HepG2 (cell line): ENCODE data around the gene CD248. TPM values are rescaled to one million over a fixed set of nuclear protein-coding genes. Genes with fewer than 3 reads are reported as not detected.

Experiments
- ARNT ChIP-seq: fragments of 450-650 bp; IDR thresholded peaks from 2 replicates; pipeline ENCODE4 v1.6.1; 2017
- ATF3 ChIP-seq: sonication (generic); formaldehyde crosslinking; IDR thresholded peaks from 2 replicates; pipeline ENCODE4 v1.4.0; 2020; ENCODE audit warnings: missing genetic modification reagents
- CTCF ChIP-seq: sonication (generic); formaldehyde crosslinking; IDR thresholded peaks from 2 replicates; pipeline ENCODE4 v1.5.0; 2020; ENCODE audit warnings: mild to moderate bottlenecking, missing genetic modification reagents, moderate library complexity
- ESRRA ChIP-seq: sonication (generic); formaldehyde crosslinking; IDR thresholded peaks from 2 replicates; pipeline ENCODE4 v1.5.1; 2020; ENCODE audit warnings: mild to moderate bottlenecking, low read depth, missing genetic modification reagents
- GATA4 ChIP-seq: sonication (generic); IDR thresholded peaks from 2 replicates; pipeline ENCODE4 v1.6.1; 2016; ENCODE audit warnings: antibody characterized with exemption, low read depth, borderline replicate concordance
- HDAC1 ChIP-seq: sonication (generic); formaldehyde crosslinking; IDR thresholded peaks from 2 replicates; pipeline ENCODE4 v1.5.1; 2020; ENCODE audit warnings: mild to moderate bottlenecking, missing genetic modification reagents
- HNRNPUL1 ChIP-seq: fragments of 200-400 bp; formaldehyde crosslinking; IDR thresholded peaks from 2 replicates; pipeline ENCODE4 v1.6.1; 2017; ENCODE audit warnings: low read depth, mild to moderate bottlenecking, low read length, moderate library complexity
- KLF16 ChIP-seq, 2 experiments: sonication (generic) in 1 of 2; formaldehyde crosslinking in 1 of 2; IDR thresholded peaks; 2 replicates each; pipeline versions ENCODE4 v1.6.1 to v1.8.0; 2016 to 2023; ENCODE audit warnings: missing genetic modification reagents in 2 of 2, missing compliant biosample characterization in 1 of 2
- MED8 ChIP-seq: sonication (generic); formaldehyde crosslinking; IDR thresholded peaks from 2 replicates; pipeline ENCODE4 v1.8.1; 2023; ENCODE audit warnings: mild to moderate bottlenecking, missing genetic modification reagents; ENCODE audit not compliant: insufficient replicate concordance
- PCBP2 ChIP-seq: fragments of 200-400 bp; formaldehyde crosslinking; optimal IDR thresholded peaks from 2 replicates; pipeline ENCODE3; 2018; ENCODE audit warnings: low read length, low read depth; ENCODE audit not compliant: poor library complexity, severe bottlenecking
- PRMT3 ChIP-seq: sonication (generic); formaldehyde crosslinking; IDR thresholded peaks from 2 replicates; pipeline ENCODE4 v1.8.1; 2022; ENCODE audit warnings: low read depth, mild to moderate bottlenecking, moderate library complexity, missing genetic modification reagents, borderline replicate concordance
- SNAI1 ChIP-seq: sonication (generic); formaldehyde crosslinking; IDR thresholded peaks from 2 replicates; pipeline ENCODE4 v1.5.0; 2020; ENCODE audit warnings: mild to moderate bottlenecking, missing genetic modification reagents, borderline replicate concordance
- SSRP1 ChIP-seq: IDR thresholded peaks from 2 replicates; pipeline ENCODE4 v1.6.1; 2016; ENCODE audit warnings: control low read depth
- ZBTB8A ChIP-seq: sonication (generic); formaldehyde crosslinking; IDR thresholded peaks from 2 replicates; pipeline ENCODE4 v1.4.0; 2020; ENCODE audit warnings: mild to moderate bottlenecking, low read depth, missing genetic modification reagents, borderline replicate concordance
- ZMAT5 ChIP-seq: sonication (generic); formaldehyde crosslinking; IDR thresholded peaks from 2 replicates; pipeline ENCODE4 v1.5.0; 2020; ENCODE audit warnings: mild to moderate bottlenecking, low read depth, missing genetic modification reagents, borderline replicate concordance
- ZNF232 ChIP-seq: sonication (generic); formaldehyde crosslinking; IDR thresholded peaks from 2 replicates; pipeline ENCODE4 v1.4.0; 2020; ENCODE audit warnings: missing genetic modification reagents, borderline replicate concordance
- ZNF574 ChIP-seq: sonication (generic); formaldehyde crosslinking; IDR thresholded peaks from 2 replicates; pipeline ENCODE4 v1.4.0; 2020; ENCODE audit warnings: missing genetic modification reagents
- ZNF691 ChIP-seq: sonication (generic); formaldehyde crosslinking; IDR thresholded peaks from 2 replicates; pipeline ENCODE4 v1.4.0; 2020; ENCODE audit warnings: missing genetic modification reagents, low read depth, mild to moderate bottlenecking, borderline replicate concordance
- ZNF710 ChIP-seq: sonication (generic); formaldehyde crosslinking; IDR thresholded peaks from 2 replicates; pipeline ENCODE4 v1.5.0; 2020; ENCODE audit warnings: mild to moderate bottlenecking, missing genetic modification reagents, borderline replicate concordance
- ZNF746 ChIP-seq: sonication (generic); formaldehyde crosslinking; IDR thresholded peaks from 2 replicates; pipeline ENCODE4 v1.8.0; 2022; ENCODE audit warnings: mild to moderate bottlenecking, missing genetic modification reagents
- polyA plus RNA-seq, 8 experiments: library from polyadenylated mRNA; depleted of rRNA in 3 of 8; stranded (reverse) in 7 of 8; unstranded in 1 of 8; fragments of >200 nt; fragmentation: Illumina TruSeq in 4 of 8; extraction: Trizol in 4 of 8; gene quantifications; 2 replicates each; pipeline versions ENCODE4 v1.2.1 to v1.2.3, GENCODE V29; 2011 to 2016; ENCODE audit warnings: low read depth in 4 of 8, missing spikeins in 1 of 8, mixed read lengths in 1 of 8; ENCODE audit not compliant: insufficient read depth in 1 of 8
- total RNA-seq, 5 experiments: library from RNA; depleted of rRNA; stranded (reverse); fragments of >200 nt; fragmentation: Illumina TruSeq; extraction: Trizol; gene quantifications; 2 replicates each; pipeline ENCODE4 v1.2.3, GENCODE V29; 2016; ENCODE audit warnings: low read depth in 1 of 5

The CD248 gene
- total and polyA plus RNA-seq, 2 of the 13 experiments (the other 11 are each of a cell fraction or from before 2014, with no cell fraction given) = 0.25 to 0.35 TPM

- no peak for TF ChIP-seq MED8
- no peak for TF ChIP-seq ZNF691 (CRISPR knock-in tag)
- TF ChIP-seq ATF3 (CRISPR knock-in tag) = peak; percentile 70
- no peak for TF ChIP-seq KLF16 (CRISPR knock-in tag; IDR thresholded peaks at IDR 0.05)
- TF ChIP-seq ZMAT5 (CRISPR knock-in tag) = no peak
- no peak for TF ChIP-seq HNRNPUL1
- TF ChIP-seq PRMT3 (CRISPR knock-in tag) = no peak
- no peak for TF ChIP-seq SSRP1 (CRISPR knock-in tag)
- TF ChIP-seq GATA4 = 0 out of 2 replicates have a peak, but pooled peaks have one; percentile 32
- no peak for TF ChIP-seq ARNT
- no peak for TF ChIP-seq ZBTB8A (CRISPR knock-in tag)
- TF ChIP-seq ZNF574 = peak; percentile 56
- peak; percentile 58; the same call in 1 of the 2 replicates for TF ChIP-seq ZNF710 (CRISPR knock-in tag)
- no peak; the same call in 1 of the 2 replicates for TF ChIP-seq HDAC1 (CRISPR knock-in tag)
- TF ChIP-seq SNAI1 = no peak
- no peak for TF ChIP-seq ESRRA (CRISPR knock-in tag)
- TF ChIP-seq ZNF232 (CRISPR knock-in tag) = no peak
- peak; percentile 61 for TF ChIP-seq CTCF (CRISPR knock-in tag)
- TF ChIP-seq ZNF746 (CRISPR knock-in tag) = no peak
- no peak for TF ChIP-seq PCBP2
These were observed 27.9 kb downstream of the CD248 start, which contains the start of gene YIF1A (continued) for GRCh38 chr11:66288671-66289547.
